K562 (cell line): ENCODE results near the gene GEMIN4. TPM values are rescaled to one million over a fixed set of nuclear protein-coding genes. Genes with fewer than 3 reads are reported as not detected.

Experiments
- ATAC-seq: fragments of 200-7000 bp; cut with Tn5 transposase; 3 replicates; pipeline ENCODE4 v1.9.1; 2020; ENCODE audit warnings: moderate library complexity
- BruUV-seq: library from RNA; stranded (reverse); fragments of 400-500 nt; replicated peaks from 2 replicates; lab custom pipeline; 2021; lab: Mats Ljungman, UMichigan
- CTCF ChIA-PET: fragments of 300-600 bp; formaldehyde crosslinking; extraction: SDS; loops from one replicate; lab custom pipeline; 2021; ENCODE audit warnings: low intra/inter-chr PET ratio; lab: Yijun Ruan, JAX
- POLR2A ChIA-PET: fragments of 300-600, 350-650 bp; sonication (Branson Sonifier 250); formaldehyde crosslinking; extraction: SDS; loops from one replicate; lab custom pipeline; 2021; ENCODE audit warnings: antibody characterized with exemption, inconsistent platforms; lab: Yijun Ruan, JAX
- DNase-seq, 4 experiments: peaks; one replicate each; pipeline versions ENCODE4 v3.0.0 to v3.0.0-alpha.2; 2011 to 2018; ENCODE audit warnings: low spot score in 3 of 4, mixed read lengths in 3 of 4; ENCODE audit errors: extremely low read depth in 1 of 4
- FAIRE-seq: peaks from 2 replicates; lab custom pipeline; 2011; peaks lifted over from hg19 to GRCh38; lab: Jason Lieb, UNC
- H2AFZ ChIP-seq: 2 replicates; pipeline ENCODE4 v1.6.0; 2011; ENCODE audit warnings: low read depth, low read length, control low read depth, inconsistent platforms
- H3K27ac ChIP-seq: fragments of 200-600 bp; 3 replicates; pipeline ENCODE4 v1.8.0; 2011; ENCODE audit warnings: low read depth, mild to moderate bottlenecking, control low read depth, inconsistent platforms, low read length, moderate library complexity, mixed read lengths; ENCODE audit errors: extremely low read depth
- H3K27me3 ChIP-seq, 2 experiments: fragments of 300-600 bp in 1 of 2; 2 replicates in 1 of 2; 3 replicates in 1 of 2; pipeline versions ENCODE4 v1.6.0 to v1.8.0; 2011; ENCODE audit warnings: inconsistent platforms in 2 of 2, low read length in 2 of 2, mild to moderate bottlenecking in 1 of 2, mixed read lengths in 1 of 2, moderate library complexity in 1 of 2; ENCODE audit not compliant: control insufficient read depth in 2 of 2, insufficient read depth in 2 of 2
- H3K36me3 ChIP-seq: fragments of 300-600 bp; 3 replicates; pipeline ENCODE4 v1.8.0; 2011; ENCODE audit warnings: mild to moderate bottlenecking, low read length, inconsistent platforms; ENCODE audit not compliant: control insufficient read depth, insufficient read depth
- H3K4me1 ChIP-seq, 2 experiments: fragments of 200-600 bp in 1 of 2; replicated peaks in 1 of 2; 2 replicates in 1 of 2; 3 replicates in 1 of 2; pipeline versions ENCODE4 v1.5.1 to v1.8.0; 2011; ENCODE audit warnings: inconsistent platforms in 2 of 2, low read length in 2 of 2, mild to moderate bottlenecking in 1 of 2, mixed read lengths in 1 of 2, moderate library complexity in 1 of 2; ENCODE audit not compliant: control insufficient read depth in 2 of 2, insufficient read depth in 2 of 2
- H3K4me2 ChIP-seq: 2 replicates; pipeline ENCODE4 v1.6.1; 2011; ENCODE audit warnings: low read length, control low read depth, inconsistent platforms, mixed read lengths; ENCODE audit not compliant: insufficient read depth
- H3K4me3 ChIP-seq: fragments of 200-600 bp; sonication (generic), shearing (Covaris generic); 2 replicates; pipeline ENCODE4 v1.5.1; 2016; ENCODE audit warnings: control low read depth, inconsistent platforms
- H3K79me2 ChIP-seq: fragments of 200-600 bp; 3 replicates; pipeline ENCODE4 v1.8.0; 2011; ENCODE audit warnings: low read length, inconsistent platforms; ENCODE audit not compliant: control insufficient read depth, insufficient read depth
- H3K9ac ChIP-seq, 2 experiments: 2 replicates each; pipeline versions ENCODE4 v1.6.0 to v1.6.1; 2011; ENCODE audit warnings: low read depth in 2 of 2, low read length in 2 of 2, control low read depth in 1 of 2, inconsistent platforms in 1 of 2, mild to moderate bottlenecking in 1 of 2, mixed read lengths in 1 of 2; ENCODE audit not compliant: insufficient read depth in 1 of 2
- H3K9me1 ChIP-seq: one replicate; pipeline ENCODE4 v1.6.0; 2011; ENCODE audit warnings: inconsistent platforms, mild to moderate bottlenecking, low read length, moderate library complexity; ENCODE audit not compliant: control insufficient read depth, insufficient read depth
- H3K9me3 ChIP-seq: replicated peaks from 2 replicates; pipeline ENCODE4 v1.5.1; 2011; ENCODE audit warnings: low read depth, low read length, inconsistent platforms; ENCODE audit not compliant: control insufficient read depth, insufficient read depth
- H4K20me1 ChIP-seq: replicated peaks from 2 replicates; pipeline ENCODE4 v1.6.1; 2011; ENCODE audit warnings: low read length, inconsistent platforms, mixed read lengths; ENCODE audit not compliant: control insufficient read depth, insufficient read depth
- COPS2 ChIP-seq: fragments of 450-650 bp; conservative IDR thresholded peaks from 2 replicates; pipeline ENCODE4 v1.6.1; 2016; ENCODE audit warnings: mild to moderate bottlenecking, moderate library complexity
- MCM3 ChIP-seq: fragments of 450-650 bp; IDR thresholded peaks from 2 replicates; pipeline ENCODE4 v1.6.1; 2016
- OTX1 ChIP-seq: fragments of 450-650 bp; formaldehyde crosslinking; IDR thresholded peaks from 2 replicates; pipeline ENCODE4 v1.4.0; 2022; ENCODE audit warnings: mild to moderate bottlenecking
- RFX5 ChIP-seq: IDR thresholded peaks from 2 replicates; pipeline ENCODE4 v1.6.1; 2011; ENCODE audit warnings: low read depth, mild to moderate bottlenecking, improper control_type of control experiment, low read length
- STAG1 ChIP-seq: sonication (generic); formaldehyde crosslinking; IDR thresholded peaks from 2 replicates; pipeline ENCODE4 v1.5.0; 2020; ENCODE audit warnings: missing genetic modification reagents, borderline replicate concordance
- ZNF263 ChIP-seq: sonication (generic); formaldehyde crosslinking; IDR thresholded peaks from 2 replicates; pipeline ENCODE4 v1.8.0; 2022; ENCODE audit warnings: mild to moderate bottlenecking, missing genetic modification reagents, borderline replicate concordance
- ZNF408 ChIP-seq: fragments of 250-450 bp; sonication (Bioruptor Pico); IDR thresholded peaks from 2 replicates; pipeline ENCODE4 v1.4.0; 2020; ENCODE audit warnings: low read depth, mild to moderate bottlenecking, moderate library complexity
- ZNF583 ChIP-seq: fragments of 250-450 bp; sonication (Bioruptor Pico); IDR thresholded peaks from 2 replicates; pipeline ENCODE4 v1.4.0; 2020
- WGBS: fragments of 100-300 bp; shearing (Covaris generic); methylation state at CpG from one replicate; pipeline ENCODE4 v1.1.6; 2016; ENCODE audit warnings: low coverage, mixed read lengths; ENCODE audit not compliant: insufficient coverage; ENCODE audit errors: missing lambda C conversion rate; 5-methylcytosine and 5-hydroxymethylcytosine counted together
- in situ Hi-C: fragments of 300-500 bp; cut with MboI; formaldehyde crosslinking; loops from 4 replicates; pipeline ENCODE4 v1.15.0; 2018; ENCODE audit warnings: inconsistent platforms, mixed read lengths
- intact Hi-C: fragments of 100-400 bp; cut with micrococcal nuclease; formaldehyde crosslinking; loops from 2 replicates; pipeline ENCODE4 v1.14.2; 2022
- polyA plus RNA-seq, 8 experiments: library from polyadenylated mRNA; depleted of rRNA in 4 of 8; stranded (reverse) in 5 of 8; unstranded in 3 of 8; fragments of >200 nt; fragmentation: Nextera tagmentation in 2 of 8; fragmentation: Illumina TruSeq in 1 of 8; extraction: Ambion mirVana in 2 of 8; extraction: Trizol in 1 of 8; gene quantifications; 2 replicates each; pipeline versions ENCODE4 v1.2.1 to v1.2.3, GENCODE V29; 2011 to 2014; ENCODE audit warnings: inconsistent platforms in 1 of 8, missing spikeins in 1 of 8
- total RNA-seq, 7 experiments: library from RNA; depleted of rRNA in 6 of 7; stranded (reverse); fragments of >200 nt in 6 of 7; fragmentation: Illumina TruSeq in 2 of 7; extraction: Trizol in 2 of 7; gene quantifications; 2 replicates each; pipeline versions ENCODE4 v1.2.1 to v1.2.3, GENCODE V29; 2011 to 2021; ENCODE audit warnings: low replicate concordance in 1 of 7
- TF ChIP-seq, protein P1 (sequence below): fragments of 200-800 bp; sonication (Bioruptor generic); IDR thresholded peaks from 2 replicates; pipeline ENCODE4 v1.6.1; 2017; ENCODE audit warnings: missing genetic modification characterization, missing compliant biosample characterization
- TF ChIP-seq, protein P2 (sequence below): fragments of 450-650 bp; IDR thresholded peaks from one replicate; pipeline ENCODE4 v1.6.1; 2018; ENCODE audit warnings: mild to moderate bottlenecking, moderate library complexity; ENCODE audit not compliant: partially characterized antibody
- TF ChIP-seq, protein P3 (sequence below), 2 experiments: fragments of 150-350 bp in 1 of 2; IDR thresholded peaks; 2 replicates each; pipeline ENCODE4 v1.6.1; 2012 to 2016; ENCODE audit warnings: low read depth in 2 of 2, low read length in 2 of 2, mild to moderate bottlenecking in 1 of 2, moderate library complexity in 1 of 2

Gene GEMIN4
- total and polyA plus RNA-seq, 9 of the 15 experiments (the other 6 are each of a cell fraction or from before 2014, with no cell fraction given), result 1.8 to 42.5 (median 10.8) TPM

DNA sequence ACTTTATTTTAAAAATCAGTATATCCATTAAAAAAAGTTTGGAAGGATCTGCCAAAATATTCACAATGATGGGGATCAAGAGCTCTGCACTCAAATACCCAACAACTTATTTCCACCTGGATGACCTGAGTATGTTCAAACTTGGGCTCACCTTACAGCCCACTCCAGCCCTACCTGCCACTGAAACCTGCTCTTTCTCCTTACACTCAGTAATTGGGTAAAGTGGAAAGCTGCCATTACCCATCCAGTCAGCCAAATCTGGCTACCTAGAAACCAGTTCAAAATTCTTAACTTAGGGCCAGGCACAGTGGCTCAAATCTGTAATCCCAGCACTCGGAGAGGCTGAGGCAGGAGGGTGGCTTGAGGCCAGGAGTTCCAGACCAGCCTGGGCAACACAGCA lies 47.1 kb downstream of the GEMIN4 start (continued):
- TF ChIP-seq, protein P1, sequence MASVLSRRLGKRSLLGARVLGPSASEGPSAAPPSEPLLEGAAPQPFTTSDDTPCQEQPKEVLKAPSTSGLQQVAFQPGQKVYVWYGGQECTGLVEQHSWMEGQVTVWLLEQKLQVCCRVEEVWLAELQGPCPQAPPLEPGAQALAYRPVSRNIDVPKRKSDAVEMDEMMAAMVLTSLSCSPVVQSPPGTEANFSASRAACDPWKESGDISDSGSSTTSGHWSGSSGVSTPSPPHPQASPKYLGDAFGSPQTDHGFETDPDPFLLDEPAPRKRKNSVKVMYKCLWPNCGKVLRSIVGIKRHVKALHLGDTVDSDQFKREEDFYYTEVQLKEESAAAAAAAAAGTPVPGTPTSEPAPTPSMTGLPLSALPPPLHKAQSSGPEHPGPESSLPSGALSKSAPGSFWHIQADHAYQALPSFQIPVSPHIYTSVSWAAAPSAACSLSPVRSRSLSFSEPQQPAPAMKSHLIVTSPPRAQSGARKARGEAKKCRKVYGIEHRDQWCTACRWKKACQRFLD (CRISPR knock-in tag), result no peak
- TF ChIP-seq ZNF263 (CRISPR knock-in tag), result no peak
- TF ChIP-seq RFX5, result no peak

DNA sequence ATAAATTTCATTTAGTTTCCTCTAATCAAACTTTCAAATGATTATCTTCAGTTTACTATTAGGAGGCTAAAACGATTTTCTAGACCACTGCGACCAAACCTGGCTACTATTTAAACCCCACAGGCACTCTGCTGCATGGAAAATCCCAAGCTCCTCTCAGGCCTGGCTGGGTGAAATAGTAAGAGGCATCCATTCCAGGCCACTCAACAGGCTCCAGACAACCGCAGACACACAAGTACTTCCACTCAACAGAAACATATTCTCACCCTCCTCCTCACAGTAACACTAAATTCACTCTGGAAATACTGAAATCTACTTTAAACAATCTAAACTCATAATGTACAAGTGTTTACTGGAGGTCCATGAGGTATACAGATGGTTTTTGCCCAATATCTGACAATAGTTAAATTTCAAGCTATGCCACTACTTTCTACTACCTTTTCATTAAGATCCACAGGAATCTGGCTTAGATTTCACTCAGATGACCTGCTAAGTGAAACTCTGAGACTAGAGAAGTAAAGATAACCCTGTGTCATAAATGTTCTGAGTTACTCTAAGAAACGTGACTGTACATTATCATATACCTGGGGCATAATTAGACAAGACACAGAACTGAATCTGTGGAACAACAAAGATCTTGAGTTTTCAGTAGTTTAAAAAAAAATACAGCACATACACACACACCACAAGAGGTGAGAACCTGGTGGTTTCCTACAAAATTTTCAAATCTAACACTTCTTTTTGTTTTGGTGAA lies 47.8 kb downstream of the GEMIN4 start:
- Histone ChIP-seq H3K27me3 (no peaks in the 10 kb centered on the region), H3K4me2 (no peak overlapping the region), H3K9me1 (no peaks in the 10 kb centered on the region), H3K36me3 (peaks cover 12% of the 10 kb centered on the region; the same call in 2 of the 3 replicates), H3K79me2 (no peaks in the 10 kb centered on the region; the same call in 2 of the 3 replicates), H3K9me3 (no peaks in the 10 kb centered on the region), H2AFZ (no peak overlapping the region), H3K9ac (no peak overlapping the region), H3K27ac (no peak overlapping the region), H3K4me1 (no peaks in the 10 kb centered on the region), H4K20me1 (no peaks in the 10 kb centered on the region), H3K4me3 (no peak overlapping the region)
- FAIRE-seq (no peak), DNase-seq (no peak), ATAC-seq (no peak)
- 49% methylated on average over 4 of the region's 4 CpGs for WGBS
- intact Hi-C loops, result no loop called here
- no TSS peak for BruUV-seq
- CTCF ChIA-PET, result no interaction called here
- in situ Hi-C loops, result loop anchor here (5.0 kb wide), 1 partner anchor 292 kb away; a partner anchor contains a TSS
- POLR2A ChIA-PET, result interaction anchor here (0.6 to 1.1 kb wide), 5 partner anchors 10 to 293 kb away, joined by 3 read pairs; partner anchors contain the start of gene VPS53
- TF ChIP-seq ZNF408 (CRISPR knock-in tag) (no peak), COPS2 (no peak), OTX1 (CRISPR knock-in tag) (no peak), MCM3 (no peak), STAG1 (CRISPR knock-in tag) (no peak), ZNF583 (CRISPR knock-in tag) (no peak)
- TF ChIP-seq, protein P2, sequence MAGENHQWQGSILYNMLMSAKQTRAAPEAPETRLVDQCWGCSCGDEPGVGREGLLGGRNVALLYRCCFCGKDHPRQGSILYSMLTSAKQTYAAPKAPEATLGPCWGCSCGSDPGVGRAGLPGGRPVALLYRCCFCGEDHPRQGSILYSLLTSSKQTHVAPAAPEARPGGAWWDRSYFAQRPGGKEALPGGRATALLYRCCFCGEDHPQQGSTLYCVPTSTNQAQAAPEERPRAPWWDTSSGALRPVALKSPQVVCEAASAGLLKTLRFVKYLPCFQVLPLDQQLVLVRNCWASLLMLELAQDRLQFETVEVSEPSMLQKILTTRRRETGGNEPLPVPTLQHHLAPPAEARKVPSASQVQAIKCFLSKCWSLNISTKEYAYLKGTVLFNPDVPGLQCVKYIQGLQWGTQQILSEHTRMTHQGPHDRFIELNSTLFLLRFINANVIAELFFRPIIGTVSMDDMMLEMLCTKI, result no peak
- TF ChIP-seq, protein P3, sequence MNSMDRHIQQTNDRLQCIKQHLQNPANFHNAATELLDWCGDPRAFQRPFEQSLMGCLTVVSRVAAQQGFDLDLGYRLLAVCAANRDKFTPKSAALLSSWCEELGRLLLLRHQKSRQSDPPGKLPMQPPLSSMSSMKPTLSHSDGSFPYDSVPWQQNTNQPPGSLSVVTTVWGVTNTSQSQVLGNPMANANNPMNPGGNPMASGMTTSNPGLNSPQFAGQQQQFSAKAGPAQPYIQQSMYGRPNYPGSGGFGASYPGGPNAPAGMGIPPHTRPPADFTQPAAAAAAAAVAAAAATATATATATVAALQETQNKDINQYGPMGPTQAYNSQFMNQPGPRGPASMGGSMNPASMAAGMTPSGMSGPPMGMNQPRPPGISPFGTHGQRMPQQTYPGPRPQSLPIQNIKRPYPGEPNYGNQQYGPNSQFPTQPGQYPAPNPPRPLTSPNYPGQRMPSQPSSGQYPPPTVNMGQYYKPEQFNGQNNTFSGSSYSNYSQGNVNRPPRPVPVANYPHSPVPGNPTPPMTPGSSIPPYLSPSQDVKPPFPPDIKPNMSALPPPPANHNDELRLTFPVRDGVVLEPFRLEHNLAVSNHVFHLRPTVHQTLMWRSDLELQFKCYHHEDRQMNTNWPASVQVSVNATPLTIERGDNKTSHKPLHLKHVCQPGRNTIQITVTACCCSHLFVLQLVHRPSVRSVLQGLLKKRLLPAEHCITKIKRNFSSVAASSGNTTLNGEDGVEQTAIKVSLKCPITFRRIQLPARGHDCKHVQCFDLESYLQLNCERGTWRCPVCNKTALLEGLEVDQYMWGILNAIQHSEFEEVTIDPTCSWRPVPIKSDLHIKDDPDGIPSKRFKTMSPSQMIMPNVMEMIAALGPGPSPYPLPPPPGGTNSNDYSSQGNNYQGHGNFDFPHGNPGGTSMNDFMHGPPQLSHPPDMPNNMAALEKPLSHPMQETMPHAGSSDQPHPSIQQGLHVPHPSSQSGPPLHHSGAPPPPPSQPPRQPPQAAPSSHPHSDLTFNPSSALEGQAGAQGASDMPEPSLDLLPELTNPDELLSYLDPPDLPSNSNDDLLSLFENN (IDR thresholded peaks at IDR 0.05; ENCODE audit: low read depth in 2 of 2, low read length in 2 of 2), result no peak
